GM19468 (cell line): ENCODE measurements around the gene HTRA3.

Experiments
- ATAC-seq: cut with Tn5 transposase; IDR thresholded peaks from one replicate; pipeline ENCODE4 v1.9.1; 2021; ENCODE audit warnings: mild to moderate bottlenecking, moderate library complexity, moderate number of reproducible peaks; ENCODE audit not compliant: unreplicated experiment; ENCODE audit errors: extremely low read depth

HTRA3 gene

DNA sequence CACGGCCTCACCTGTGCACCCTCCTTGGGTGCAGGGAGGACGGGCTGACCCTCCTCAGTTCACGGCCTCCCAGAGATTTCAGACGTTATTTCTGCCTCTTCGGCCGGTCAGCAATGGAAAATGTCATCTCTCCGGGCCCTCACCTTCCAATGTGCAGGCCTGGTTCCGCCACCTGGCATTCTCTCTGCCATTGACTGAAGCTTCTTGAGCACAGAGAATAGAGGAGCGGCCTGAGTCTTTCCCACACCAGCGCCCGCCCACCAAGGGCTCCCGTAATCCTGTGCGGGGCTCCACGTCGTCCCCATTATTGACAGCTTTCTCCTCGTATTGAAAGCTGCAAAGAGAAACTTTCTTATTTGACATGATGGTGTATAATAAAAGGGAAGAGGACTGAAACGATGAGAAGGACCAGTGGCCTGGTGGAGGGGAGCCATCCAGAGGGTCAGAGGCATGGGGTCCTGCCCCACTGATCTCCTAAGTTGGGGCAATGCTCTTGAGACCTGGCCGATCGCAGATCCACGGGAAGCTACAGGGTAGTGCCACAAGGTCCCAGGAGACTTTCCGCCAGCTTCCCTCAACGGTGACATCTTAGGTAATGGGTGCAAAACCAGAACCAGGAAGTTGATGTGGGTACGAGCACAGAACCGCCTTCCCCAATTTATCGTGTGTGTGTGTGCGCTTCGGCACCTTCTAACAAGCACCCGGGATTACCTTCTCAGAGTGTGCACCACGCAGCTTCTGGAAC is 20.6 kb downstream of the HTRA3 start:
- ATAC-seq: no peak

DNA sequence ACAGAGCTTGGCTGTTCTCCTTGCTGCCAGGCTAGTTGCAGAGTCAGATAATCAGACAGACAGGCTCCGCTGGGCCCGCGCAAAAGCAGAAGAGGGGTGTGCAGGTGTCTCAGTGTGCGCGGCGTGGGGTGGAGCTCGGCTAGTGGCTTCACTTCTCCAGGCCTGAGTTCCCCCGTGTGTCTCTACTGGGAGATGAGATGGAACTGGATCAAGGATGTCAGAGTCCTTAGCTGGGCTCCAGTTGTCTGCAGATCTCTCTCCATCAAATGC is 21.1 kb downstream of the HTRA3 start:
- ATAC-seq: no peak

DNA sequence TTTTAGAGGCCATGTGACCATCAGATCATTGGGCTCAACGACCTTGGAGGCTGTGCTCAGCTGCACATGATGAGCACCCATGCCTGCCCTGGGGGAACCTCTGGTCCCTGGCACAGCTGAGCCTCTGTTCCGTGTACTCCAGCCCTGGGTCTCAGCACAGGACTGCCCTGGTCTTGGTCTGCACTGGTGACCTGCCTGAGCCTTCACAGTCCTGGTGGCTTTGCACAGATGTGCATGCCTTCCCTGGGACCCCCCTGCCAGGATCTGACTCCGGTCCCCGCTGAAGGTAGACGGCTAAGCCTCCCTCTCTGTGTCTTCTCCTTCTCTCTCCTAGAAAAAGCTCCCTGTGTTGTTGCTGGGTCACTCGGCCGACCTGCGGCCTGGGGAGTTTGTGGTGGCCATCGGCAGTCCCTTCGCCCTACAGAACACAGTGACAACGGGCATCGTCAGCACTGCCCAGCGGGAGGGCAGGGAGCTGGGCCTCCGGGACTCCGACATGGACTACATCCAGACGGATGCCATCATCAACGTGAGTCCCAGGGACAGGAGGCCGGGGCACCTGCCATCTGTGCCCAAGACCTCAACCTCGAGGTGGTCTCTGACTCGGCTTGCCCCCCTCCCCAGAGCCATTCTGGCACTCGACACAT is 21.6 kb downstream of the HTRA3 start:
- no peak for ATAC-seq

DNA sequence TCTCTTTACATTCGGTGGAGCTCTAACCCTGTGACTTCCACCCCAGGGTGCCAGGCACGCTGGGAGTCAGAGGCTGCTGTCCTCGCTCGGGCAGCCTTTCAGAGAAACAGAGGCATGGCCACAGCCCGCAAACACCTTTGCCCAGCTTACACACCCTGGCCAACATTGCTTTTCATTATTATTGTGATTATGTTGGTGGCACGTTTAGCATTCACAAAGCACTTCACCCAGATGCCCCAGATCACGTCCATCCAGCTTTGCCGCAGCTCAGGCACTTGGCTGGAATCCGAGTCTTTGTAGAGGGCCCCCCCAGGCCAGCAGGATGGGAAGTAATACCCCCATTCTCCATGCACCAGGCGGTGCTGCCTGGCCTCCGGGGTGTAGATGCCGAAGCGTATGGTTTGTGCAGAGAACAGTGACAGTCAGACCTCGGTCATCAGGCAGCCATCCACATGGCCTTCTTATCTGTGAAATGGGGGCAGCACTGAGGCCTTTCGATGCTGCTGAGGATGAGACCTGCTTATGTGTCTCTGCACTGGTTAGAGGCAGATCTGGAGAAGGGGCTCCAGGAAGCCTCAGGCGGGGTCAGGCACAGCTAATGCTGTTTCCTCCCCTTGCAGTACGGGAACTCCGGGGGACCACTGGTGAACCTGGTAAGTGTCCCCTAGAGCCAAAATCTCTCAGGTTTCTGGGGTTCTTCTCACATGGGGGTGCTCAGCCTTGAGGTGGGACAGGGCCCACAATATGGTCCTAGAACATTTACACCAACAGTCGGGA is 22.3 kb downstream of the HTRA3 start:
- no peak for ATAC-seq

DNA sequence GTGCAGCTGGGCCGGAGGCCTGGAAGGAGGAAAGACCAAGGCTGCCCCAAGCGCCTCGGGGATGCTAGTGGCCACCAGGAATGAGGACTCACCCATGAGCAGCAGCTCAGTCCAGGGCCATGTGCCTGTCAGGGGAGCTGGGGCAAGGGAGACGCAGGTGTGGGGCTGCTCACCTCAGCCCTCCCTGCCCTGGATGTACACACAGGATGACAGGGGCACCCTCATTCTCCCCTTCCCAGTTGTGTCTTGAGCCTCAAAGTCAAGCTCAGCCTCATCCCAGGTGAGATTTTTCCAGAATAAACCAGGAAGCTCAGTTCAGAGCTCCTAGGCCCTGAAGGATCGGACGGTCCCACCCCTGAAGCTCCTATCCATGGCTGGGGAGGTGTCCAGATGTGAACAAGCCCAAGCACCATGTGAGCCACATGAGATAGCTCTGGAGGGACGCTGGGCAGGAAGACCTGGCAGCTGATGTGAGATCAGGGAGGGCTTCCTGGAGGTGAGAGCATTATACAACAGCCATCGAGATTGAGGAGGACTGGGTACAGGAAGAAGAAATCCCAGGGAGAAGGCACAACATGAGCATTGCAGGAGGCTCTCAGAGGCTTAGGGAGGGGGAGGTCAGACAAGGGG is 23.0 kb downstream of the HTRA3 start:
- ATAC-seq: no peak

- ATAC-seq: no peak
Observed at GRCh38 chr4:8293131-8293975, 23.8 kb downstream of the HTRA3 start.

DNA sequence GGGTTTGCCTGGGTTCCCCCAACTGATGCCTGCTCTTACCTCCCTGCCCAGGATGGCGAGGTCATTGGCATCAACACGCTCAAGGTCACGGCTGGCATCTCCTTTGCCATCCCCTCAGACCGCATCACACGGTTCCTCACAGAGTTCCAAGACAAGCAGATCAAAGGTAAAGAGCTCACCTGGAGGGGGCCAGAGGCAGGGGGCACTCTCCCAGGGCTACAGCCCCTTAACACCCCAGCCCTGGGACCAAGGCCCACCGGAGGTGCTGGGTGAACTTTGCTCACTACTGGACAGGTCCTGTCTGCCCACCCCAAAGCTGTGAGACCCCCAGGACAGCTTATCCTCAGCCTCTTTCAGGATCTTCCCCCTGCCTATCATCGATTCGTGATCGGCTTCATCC is 24.5 kb downstream of the HTRA3 start:
- no peak for ATAC-seq

GRCh38 chr4:8294775-8295174 is 25.2 kb downstream of the HTRA3 start:
- no peak for ATAC-seq

DNA sequence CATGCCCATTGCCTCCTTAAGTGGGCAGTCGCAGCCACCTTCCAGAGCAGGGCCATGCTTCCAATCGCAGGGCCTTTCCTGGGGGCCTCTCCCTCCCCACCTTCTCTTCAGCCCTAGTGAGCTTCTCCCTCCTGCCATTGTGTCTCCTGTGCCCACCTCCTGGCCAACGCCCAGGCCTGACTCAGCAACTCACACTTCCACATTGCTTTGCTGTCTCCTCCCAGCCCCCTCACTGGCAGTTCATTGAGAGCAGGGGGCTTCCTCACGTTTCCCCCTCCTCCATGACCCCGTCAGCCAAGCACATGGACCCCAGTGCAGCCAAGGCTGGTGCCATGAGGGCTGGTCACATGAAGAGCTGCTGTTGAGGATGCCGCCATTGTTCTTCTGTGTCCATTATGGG is 25.9 kb downstream of the HTRA3 start:
- ATAC-seq: no peak

DNA sequence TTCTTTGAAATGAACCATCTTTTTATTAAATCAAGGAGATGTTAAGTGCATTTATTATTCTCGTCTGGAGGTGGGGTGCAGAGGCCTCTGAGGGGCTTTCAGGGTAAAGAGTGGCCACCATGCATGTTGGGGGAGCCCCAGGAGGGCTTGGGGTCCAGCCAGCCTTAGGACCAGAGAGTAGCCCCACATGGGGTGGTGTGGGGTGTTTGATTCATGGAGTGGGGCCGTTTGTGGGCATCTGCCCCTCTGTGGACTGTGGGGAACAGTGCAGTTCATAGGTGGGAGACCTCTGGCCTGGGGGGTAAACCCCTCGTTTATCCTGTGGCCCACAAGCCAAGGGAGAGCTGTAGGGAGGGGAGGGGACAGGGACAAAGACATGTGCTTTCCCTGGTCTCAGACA is 26.9 kb downstream of the HTRA3 start:
- ATAC-seq: no peak

- ATAC-seq: no peak
Observed at GRCh38 chr4:8297141-8297601, 27.6 kb downstream of the HTRA3 start.

- no peak for ATAC-seq
Observed at GRCh38 chr4:8297691-8298485, 28.3 kb downstream of the HTRA3 start.

DNA sequence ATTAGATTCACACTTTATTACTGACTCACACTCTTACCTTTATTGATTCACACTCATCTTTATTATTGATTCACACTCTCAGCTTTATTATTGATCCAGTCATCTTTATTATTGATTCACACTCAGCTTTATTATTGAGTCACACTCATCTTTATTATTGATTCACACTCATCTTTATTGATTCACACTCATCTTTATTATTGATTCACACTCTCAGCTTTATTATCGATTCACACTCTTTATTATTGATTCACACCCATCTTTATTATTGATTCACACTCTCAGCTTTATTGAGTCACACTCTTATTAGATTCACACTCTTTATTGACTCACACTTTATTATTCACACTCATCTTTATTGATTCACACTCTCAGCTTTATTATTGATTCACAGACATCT is 31.3 kb downstream of the HTRA3 start:
- ATAC-seq: no peak

DNA sequence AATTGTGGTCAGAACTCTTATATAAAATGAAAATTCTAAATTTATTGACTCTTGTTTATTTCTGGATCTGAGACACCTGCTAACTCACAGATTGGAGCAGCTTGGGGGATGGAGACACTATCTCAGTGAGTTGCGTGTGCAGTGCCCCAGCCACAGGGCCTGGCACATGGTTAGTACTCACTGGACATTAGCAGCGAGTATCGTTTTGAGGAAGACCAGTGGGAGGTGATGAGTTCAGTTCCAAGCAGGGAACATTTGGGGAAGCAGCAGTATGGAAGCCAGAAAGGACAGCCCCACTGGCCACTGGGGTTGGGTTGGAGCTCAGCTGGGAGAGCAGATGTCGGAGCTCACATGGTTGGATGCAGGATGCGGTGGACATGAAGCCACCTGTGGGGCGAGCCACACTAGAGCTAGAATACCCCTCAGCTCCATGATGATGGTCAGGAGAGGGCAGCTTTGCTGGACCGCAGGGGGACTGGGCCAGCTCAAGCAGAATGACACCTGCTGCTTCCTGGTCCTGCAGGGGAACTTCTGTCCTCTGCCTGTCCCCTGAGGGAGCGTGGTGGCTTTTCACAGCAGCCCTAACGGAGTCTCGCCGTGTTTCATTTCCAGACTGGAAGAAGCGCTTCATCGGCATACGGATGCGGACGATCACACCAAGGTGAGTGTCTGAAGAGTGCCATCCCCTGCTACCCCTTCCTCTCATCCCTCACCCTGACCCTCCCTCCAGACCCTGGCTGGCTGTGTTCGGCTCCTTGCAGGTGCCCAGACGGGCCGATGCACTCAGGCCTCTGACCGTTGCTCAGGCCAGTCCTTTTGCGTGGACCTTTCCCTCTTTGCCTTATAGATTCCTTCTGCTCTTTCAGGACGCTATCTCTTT is 32.5 kb downstream of the HTRA3 start:
- ATAC-seq: no peak

DNA sequence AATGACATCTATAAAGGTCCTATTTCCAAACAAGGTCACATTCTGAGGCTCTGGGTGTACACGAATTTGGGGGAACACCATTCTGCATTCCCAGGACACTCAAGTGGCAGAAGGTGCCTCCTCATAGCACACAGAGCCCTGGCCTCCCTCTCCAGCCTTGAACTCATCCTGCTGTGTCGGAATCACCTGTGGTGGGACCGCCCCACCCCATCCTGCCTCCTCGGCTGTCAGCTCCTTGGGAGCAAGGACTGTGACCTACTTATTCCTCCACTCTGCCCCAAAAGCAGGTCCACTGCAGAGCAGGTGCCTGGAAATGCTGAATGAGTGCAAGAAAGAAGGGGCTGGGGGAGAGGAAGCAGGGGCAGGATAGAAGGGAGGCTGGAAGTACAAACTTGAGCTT is 33.5 kb downstream of the HTRA3 start:
- ATAC-seq: no peak

DNA sequence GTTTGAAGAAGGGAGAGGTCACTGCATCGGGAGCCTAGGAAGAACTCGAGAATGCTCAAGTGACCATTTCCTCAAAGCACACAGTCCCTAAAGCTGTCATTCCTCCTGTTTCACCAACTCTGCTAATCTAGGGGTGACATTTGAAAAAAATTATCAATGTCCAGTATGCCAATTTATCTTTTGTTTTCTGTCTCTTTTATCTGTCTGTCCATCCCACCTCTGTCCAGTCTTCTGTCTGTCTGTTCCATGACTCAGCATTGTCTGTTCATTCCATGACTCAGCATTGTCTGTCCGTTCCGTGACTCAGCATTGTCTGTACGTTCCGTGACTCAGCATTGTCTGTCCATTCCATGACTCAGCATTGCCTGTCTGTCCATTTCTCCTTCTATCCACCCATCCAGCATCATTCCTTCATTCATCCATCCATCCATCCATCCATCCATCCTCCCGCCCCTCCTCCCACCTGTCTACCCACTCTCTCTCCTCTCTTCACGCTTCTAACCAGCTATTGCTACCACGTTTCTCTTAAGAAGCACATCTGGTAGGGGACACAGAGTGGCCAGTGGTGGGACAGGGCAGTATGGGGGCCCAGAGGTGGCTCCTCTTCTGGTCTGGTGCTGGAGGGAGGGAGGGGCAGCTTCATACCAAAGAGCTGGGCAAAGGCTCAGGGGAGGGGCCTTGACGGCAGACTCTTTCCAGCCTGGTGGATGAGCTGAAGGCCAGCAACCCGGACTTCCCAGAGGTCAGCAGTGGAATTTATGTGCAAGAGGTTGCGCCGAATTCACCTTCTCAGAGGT is 34.1 kb downstream of the HTRA3 start:
- ATAC-seq: no peak

DNA sequence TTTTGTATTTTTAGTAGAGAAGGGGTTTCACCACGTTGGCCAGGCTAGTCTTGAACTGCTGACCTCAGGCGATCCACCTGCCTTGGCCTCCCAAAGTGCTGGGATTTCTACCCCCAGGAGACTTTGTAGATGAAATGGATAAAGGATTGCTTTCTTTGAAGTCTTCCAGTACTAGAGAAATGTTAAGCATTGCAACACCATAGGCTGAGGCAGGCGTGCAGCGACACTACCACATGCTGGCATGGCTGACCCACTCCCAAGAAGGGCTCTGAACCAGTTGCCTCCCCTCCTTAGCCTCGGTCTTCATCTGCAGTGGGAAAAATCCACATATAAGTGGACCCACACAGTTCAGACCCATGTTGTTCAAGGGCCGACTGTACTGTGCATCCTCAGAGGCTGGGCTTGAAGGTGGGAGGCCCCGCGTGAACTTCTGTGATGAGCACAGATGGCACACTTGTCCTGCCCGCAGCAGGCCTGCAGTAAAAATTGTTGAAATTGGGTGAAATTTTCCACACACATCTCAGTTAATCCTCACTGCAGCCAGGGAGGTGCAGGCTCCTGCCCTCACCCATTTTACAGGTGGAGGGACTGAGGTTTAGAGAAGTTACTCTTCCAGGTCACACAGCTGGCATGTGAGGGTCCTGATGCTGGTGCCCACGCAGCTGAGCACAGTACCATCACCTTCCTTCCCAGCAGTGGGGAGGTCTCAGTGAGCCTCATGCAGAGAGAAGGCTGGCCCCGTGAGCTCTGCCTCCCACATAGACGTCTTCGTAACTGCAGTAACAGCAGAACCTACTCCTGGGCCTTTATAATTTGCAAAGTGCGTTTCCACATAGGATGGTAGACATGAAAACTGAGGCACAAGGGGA is 35.5 kb downstream of the HTRA3 start:
- ATAC-seq: no peak
